ENCODE measurements around the gene GNG5. TPM values are rescaled to one million over a fixed set of nuclear protein-coding genes. Genes with fewer than 3 reads are reported as not detected.

The GNG5 gene
- 161 to 201 TPM (median 196 TPM) in 5 replicates for total RNA-seq (2022; extraction: Qiagen RNA extraction)

GRCh38 chr1:84506002-84506728 is at the start of gene GNG5, which contains the start of gene SPATA1:
TSS of gene GNG5 (minus strand) at chr1:84506581. CDS start at chr1:84506091, 490 bp downstream.
TSS of gene SPATA1 (plus strand) at chr1:84506386. CDS start at chr1:84516360, 9,974 bp downstream.

GRCh38 chr1:84478876-84479868 is 27.2 kb downstream of the GNG5 start, which contains the start of gene RPF1:
TSS of gene RPF1 (plus strand) at chr1:84479266. CDS start at chr1:84479282, 16 bp downstream.

Other genes starting within 250 kb of the GNG5 start
- 0.25 to 0.91 TPM (median 0.54 TPM) in 5 replicates for gene SAMD13, start 204.9 kb downstream of the GNG5 start, total RNA-seq (2022; extraction: Qiagen RNA extraction)
- gene DNASE2B, start 108.1 kb downstream of the GNG5 start, total RNA-seq (2022; extraction: Qiagen RNA extraction) = not detected in 5 replicates
- gene RPF1, start 27.3 kb downstream of the GNG5 start, total RNA-seq (2022; extraction: Qiagen RNA extraction) = 26.9 to 35.2 TPM (median 32.6 TPM) in 5 replicates
- 0.63 to 1.6 TPM (median 1.5 TPM) in 5 replicates for gene SPATA1, start 195 bp downstream of the GNG5 start, total RNA-seq (2022; extraction: Qiagen RNA extraction)
- 5.2 to 7.0 TPM (median 5.8 TPM) in 5 replicates for gene CTBS, start 67.9 kb upstream of the GNG5 start, total RNA-seq (2022; extraction: Qiagen RNA extraction)
- gene SSX2IP, start 183.9 kb upstream of the GNG5 start, total RNA-seq (2022; extraction: Qiagen RNA extraction) = 10.5 to 14.9 TPM (median 12.5 TPM) in 5 replicates